Stomach (tissue), 4 donors: Measurements from ENCODE around the gene RCE1.

Experiments
- CTCF ChIP-seq, 7 experiments: fragments of 450-650 bp in 4 of 7; fragments of 200-600 bp in 3 of 7; sonication (generic) in 3 of 7; IDR thresholded peaks; one replicate each; pipeline ENCODE4 v1.5.1; 2016 to 2019; ENCODE audit warnings: antibody characterized with exemption in 7 of 7, control low read depth in 2 of 7, mild to moderate bottlenecking in 1 of 7
- POLR2A ChIP-seq, 4 donors: fragments of 450-650 bp; IDR thresholded peaks; one replicate each; pipeline ENCODE4 v1.6.1; 2016; ENCODE audit warnings: antibody characterized with exemption in 4 of 4, control low read depth in 2 of 4, mild to moderate bottlenecking in 1 of 4, moderate library complexity in 1 of 4
- POLR2AphosphoS5 ChIP-seq, 3 donors: sonication (generic); formaldehyde crosslinking; IDR thresholded peaks; one replicate each; pipeline ENCODE4 v1.6.1; 2016; ENCODE audit warnings: antibody characterized with exemption in 3 of 3

GRCh38 chr11:66850235-66850587 is 7.0 kb downstream of the RCE1 start:
- no peak for TF ChIP-seq POLR2A (IDR thresholded peaks at IDR 0.05)
- no peak for TF ChIP-seq CTCF (IDR thresholded peaks at IDR 0.05)
- TF ChIP-seq POLR2AphosphoS5 (IDR thresholded peaks at IDR 0.05), result no peak
